Measurements from ENCODE around the gene KCNRG. TPM values are rescaled to one million over a fixed set of nuclear protein-coding genes. Genes with fewer than 3 reads are reported as not detected.

Gene KCNRG
- total and polyA plus RNA-seq, 2 of the 4 experiments (the other 2 are of a cell fraction), result 0.51 to 2.7 TPM

DNA sequence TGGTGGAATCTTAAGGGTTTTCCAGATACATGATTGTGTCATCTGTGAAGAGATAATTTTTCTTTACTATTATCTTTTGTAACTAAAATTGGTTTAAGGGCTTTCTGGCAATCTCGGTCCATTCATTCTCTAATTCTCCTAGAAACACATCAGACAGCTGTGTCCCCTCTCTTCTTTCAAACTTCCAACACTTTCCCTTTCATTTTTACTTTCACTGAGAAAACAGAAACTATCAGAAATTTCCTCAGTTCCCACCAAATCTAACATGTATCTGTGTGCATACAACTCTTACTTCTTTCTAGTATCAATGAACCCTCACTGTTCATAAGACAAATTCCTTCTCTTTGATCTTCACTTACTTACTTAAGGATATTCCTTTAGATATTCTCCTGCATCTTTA lies 40.2 kb downstream of the KCNRG start:
- H3K4me2 ChIP-seq (ENCODE audit: low read depth, low read length), result peak overlapping the region; percentile 88; the same call in 1 of the 2 replicates
- H3K4ac ChIP-seq (ENCODE audit: low read depth, low read length), result no peak overlapping the region

More for the DNA sequence above, 40.2 kb downstream of the KCNRG start:
- BruUV-seq (replicated peaks), result no TSS peak
- ChIA-PET CTCF (no interaction called here), POLR2A (ENCODE audit: unreplicated experiment) (no interaction called here)
- in situ Hi-C loops (cut with MboI; ENCODE audit: low sequenced_read_pairs), result no loop called here
- Histone ChIP-seq H4K8ac (ENCODE audit: low read depth in 2 of 2, low read length in 2 of 2) (no peak overlapping the region; a peak in 1 of 4 replicates), H3K79me1 (ENCODE audit: low read depth in 1 of 2, low read length in 2 of 2) (peaks cover 33 to 52% of the 10 kb centered on the region in 2 experiments), H4K91ac (ENCODE audit: insufficient read depth, low read depth, low read length) (no peak overlapping the region), H2AK9ac (replicated peaks; ENCODE audit: low read depth, low read length, poor library complexity) (no peak overlapping the region), H3K9ac (ENCODE audit: low read depth, low read length) (no peak overlapping the region), H3K14ac (replicated peaks; ENCODE audit: low read depth, low read length) (no peak overlapping the region), H3K4me1 (ENCODE audit: control insufficient read depth, insufficient read depth, low read length) (no peaks in the 10 kb centered on the region), H3K36me3 (ENCODE audit: control insufficient read depth, insufficient read depth, low read length) (peaks cover 12% of the 10 kb centered on the region), H3K4me3 (ENCODE audit: insufficient read depth, low read depth, low read length) (no peak overlapping the region), H2BK15ac (ENCODE audit: low read depth, low read length) (no peak overlapping the region), H4K20me1 (ENCODE audit: insufficient read depth, low read length) (peaks cover 6% of the 10 kb centered on the region), H2BK120ac (ENCODE audit: low read depth, low read length) (no peak overlapping the region), H3K23ac (ENCODE audit: low read depth, low read length) (no peak overlapping the region), H4K5ac (ENCODE audit: low read depth, low read length) (no peak overlapping the region), H3K18ac (ENCODE audit: low read depth, low read length) (no peak overlapping the region; the same call in 1 of the 2 replicates), H2BK5ac (ENCODE audit: low read depth, low read length, poor library complexity, severe bottlenecking) (peak overlapping the region; percentile 28), H3K56ac (ENCODE audit: extremely low read depth, insufficient read depth, low read length) (no peak overlapping the region), H2AK5ac (ENCODE audit: low read depth, low read length) (no peak overlapping the region), H3K27ac (ENCODE audit: insufficient read depth, low read length) (no peak overlapping the region), H3K9me1 (ENCODE audit: insufficient read depth, low read length) (peaks cover 6% of the 10 kb centered on the region; the same call in 1 of the 2 replicates), H3K9me3 (ENCODE audit: control insufficient read depth, insufficient read depth, low read length) (no peaks in the 10 kb centered on the region), H3K27me3 (ENCODE audit: control insufficient read depth, insufficient read depth, low read length) (no peaks in the 10 kb centered on the region), H2AFZ (replicated peaks; ENCODE audit: low read length, poor library complexity) (no peak overlapping the region), H2BK20ac (ENCODE audit: low read depth, low read length) (no peak overlapping the region)
- no CpG with 5 or more reads among the region's 1 CpG for WGBS, 2 experiments (ENCODE audit: extremely low coverage in 2 of 2, insufficient read length in 1 of 2)
- no peak for ATAC-seq (ENCODE audit: low read depth)
- no peak for DNase-seq
- TF ChIP-seq RCOR1 (IDR thresholded peaks at IDR 0.05; ENCODE audit: insufficient replicate concordance, low read length), result no peak
- no peak for TF ChIP-seq POLR2A (IDR thresholded peaks at IDR 0.05; ENCODE audit: low read depth, low read length)
- no peak for TF ChIP-seq BHLHE40 (IDR thresholded peaks at IDR 0.05; ENCODE audit: low read depth, low read length)
- no peak for TF ChIP-seq CEBPB (IDR thresholded peaks at IDR 0.05; ENCODE audit: low read depth, low read length)
- no peak for TF ChIP-seq NFE2L2 (IDR thresholded peaks at IDR 0.05; ENCODE audit: low read depth, low read length)
- no peak for TF ChIP-seq MAFK (IDR thresholded peaks at IDR 0.05; ENCODE audit: low read depth, low read length)
- TF ChIP-seq MXI1 (IDR thresholded peaks at IDR 0.05; ENCODE audit: borderline replicate concordance, low read depth, low read length), result no peak
- dilution Hi-C loops (cut with HindIII; ENCODE audit: low sequenced_read_pairs, unreplicated experiment), result no loop called here
- intact Hi-C loops (cut with micrococcal nuclease), result no loop called here

Measured in IMR-90 (cell line).